Measurements from ENCODE around the gene TRAF3IP1. TPM values are rescaled to one million over a fixed set of nuclear protein-coding genes. Genes with fewer than 3 reads are reported as not detected.

Gene TRAF3IP1
- total and polyA plus RNA-seq, 2 donors (not counting 1 experiment from before 2014, with no cell fraction given) = 1.4 to 15.5 TPM

DNA sequence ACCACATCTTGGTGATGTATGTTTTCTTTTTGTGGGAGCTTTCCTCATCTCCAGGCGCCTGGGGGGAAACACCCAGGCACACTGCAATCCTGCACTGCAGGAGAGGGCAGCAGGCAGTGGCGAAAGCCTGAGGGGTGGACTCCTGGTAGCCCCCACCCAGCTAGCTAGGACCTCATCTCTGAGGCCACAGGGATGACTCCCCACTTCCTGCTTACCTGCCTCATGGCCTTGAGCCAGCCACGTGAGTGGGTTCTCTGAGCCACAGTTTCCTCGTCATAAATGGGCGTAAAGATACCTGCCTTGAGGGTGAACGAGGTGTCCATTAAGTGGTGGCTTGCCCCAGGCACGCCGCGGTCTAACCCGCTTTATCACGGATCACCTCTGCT is 19.1 kb downstream of the TRAF3IP1 start:
- H3K79me2 ChIP-seq (ENCODE audit: control insufficient read depth, insufficient read depth, low read length) = no peaks in the 10 kb centered on the region
- Mint-ChIP-seq H3K27ac (no peak overlapping the region), H3K27me3 (no peaks in the 10 kb centered on the region), H3K9me3 (ENCODE audit: insufficient read depth) (no peaks in the 10 kb centered on the region), H3K4me1 (peaks cover 2% of the 10 kb centered on the region), H3K4me3 (no peak overlapping the region)
- no peak for DNase-seq
- ATAC-seq (ENCODE audit: low read depth) = no peak
- no peaks in the 10 kb centered on the region for H3K4me1 ChIP-seq (ENCODE audit: control insufficient read depth in 2 of 2, insufficient read depth in 2 of 2, low read length in 2 of 2)
- intact Hi-C loops (cut with micrococcal nuclease) = no loop called here
- no peak overlapping the region for H2AFZ ChIP-seq (ENCODE audit: insufficient read depth, low read depth, low read length, poor library complexity, severe bottlenecking)
- H3K36me3 ChIP-seq (replicated peaks in 1 of 2; ENCODE audit: control extremely low read depth in 1 of 2, control insufficient read depth in 1 of 2, extremely low read depth in 1 of 2, insufficient read depth in 2 of 2, low read length in 1 of 2) = peaks cover 0 to 3% of the 10 kb centered on the region in 2 experiments
- WGBS (ENCODE audit: insufficient coverage) = 97% methylated on average over 11 of the region's 11 CpGs
- TF ChIP-seq, protein P1, sequence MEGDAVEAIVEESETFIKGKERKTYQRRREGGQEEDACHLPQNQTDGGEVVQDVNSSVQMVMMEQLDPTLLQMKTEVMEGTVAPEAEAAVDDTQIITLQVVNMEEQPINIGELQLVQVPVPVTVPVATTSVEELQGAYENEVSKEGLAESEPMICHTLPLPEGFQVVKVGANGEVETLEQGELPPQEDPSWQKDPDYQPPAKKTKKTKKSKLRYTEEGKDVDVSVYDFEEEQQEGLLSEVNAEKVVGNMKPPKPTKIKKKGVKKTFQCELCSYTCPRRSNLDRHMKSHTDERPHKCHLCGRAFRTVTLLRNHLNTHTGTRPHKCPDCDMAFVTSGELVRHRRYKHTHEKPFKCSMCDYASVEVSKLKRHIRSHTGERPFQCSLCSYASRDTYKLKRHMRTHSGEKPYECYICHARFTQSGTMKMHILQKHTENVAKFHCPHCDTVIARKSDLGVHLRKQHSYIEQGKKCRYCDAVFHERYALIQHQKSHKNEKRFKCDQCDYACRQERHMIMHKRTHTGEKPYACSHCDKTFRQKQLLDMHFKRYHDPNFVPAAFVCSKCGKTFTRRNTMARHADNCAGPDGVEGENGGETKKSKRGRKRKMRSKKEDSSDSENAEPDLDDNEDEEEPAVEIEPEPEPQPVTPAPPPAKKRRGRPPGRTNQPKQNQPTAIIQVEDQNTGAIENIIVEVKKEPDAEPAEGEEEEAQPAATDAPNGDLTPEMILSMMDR (IDR thresholded peaks at IDR 0.05) = no peak
- TF ChIP-seq EZH2 (IDR thresholded peaks at IDR 0.05; ENCODE audit: borderline replicate concordance, insufficient read depth, low read depth, low read length, poor library complexity, severe bottlenecking) = no peak
- H3K4me3 ChIP-seq (ENCODE audit: control extremely low read depth in 1 of 5, extremely low read depth in 1 of 5, insufficient read depth in 1 of 5, low read depth in 2 of 5, low read length in 4 of 5) = no peak overlapping the region
- H4K20me1 ChIP-seq (ENCODE audit: control insufficient read depth, insufficient read depth, low read length, poor library complexity, severe bottlenecking) = no peaks in the 10 kb centered on the region
- no peaks in the 10 kb centered on the region for H3K27me3 ChIP-seq (replicated peaks in 1 of 4; ENCODE audit: control extremely low read depth in 1 of 4, control insufficient read depth in 3 of 4, insufficient read depth in 4 of 4, low read length in 3 of 4)
- no peak overlapping the region for H3K9ac ChIP-seq (ENCODE audit: low read length)
- H3K4me2 ChIP-seq (replicated peaks; ENCODE audit: low read depth, low read length, poor library complexity, severe bottlenecking) = no peak overlapping the region
- ChIA-PET CTCF (no interaction called here), POLR2A (no interaction called here)
- no peaks in the 10 kb centered on the region for H3K9me3 ChIP-seq (ENCODE audit: control extremely low read depth in 1 of 3, control insufficient read depth in 2 of 3, insufficient read depth in 1 of 3, low read length in 2 of 3)
- H3K27ac ChIP-seq (ENCODE audit: low read length in 2 of 2) = no peak overlapping the region

DNA sequence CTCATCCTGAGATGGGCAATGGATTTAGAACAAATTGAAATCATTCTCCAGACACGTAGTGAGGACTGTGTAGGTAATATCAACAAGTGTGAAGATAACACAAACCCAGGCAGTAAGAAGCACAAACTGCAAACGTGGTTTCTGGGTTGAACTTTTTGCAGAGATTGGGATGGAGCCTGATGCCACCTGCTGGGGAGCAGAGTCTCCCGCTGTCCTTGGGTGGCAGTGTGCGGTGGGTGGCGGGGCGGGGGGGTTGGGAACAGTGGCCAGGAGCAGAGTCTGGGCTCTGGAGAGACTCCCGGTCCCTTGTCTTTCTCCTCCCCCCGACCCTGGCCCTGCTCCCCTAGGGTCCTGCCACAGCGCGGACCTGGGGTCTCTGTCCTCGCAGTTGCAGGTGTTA is 19.5 kb downstream of the TRAF3IP1 start:
- POLR2A ChIA-PET = no interaction called here
- CTCF ChIA-PET = no interaction called here
- Histone ChIP-seq H3K9me3 (ENCODE audit: control extremely low read depth in 1 of 3, control insufficient read depth in 2 of 3, insufficient read depth in 1 of 3, low read length in 2 of 3) (no peaks in the 10 kb centered on the region), H3K27me3 (replicated peaks in 1 of 4; ENCODE audit: control extremely low read depth in 1 of 4, control insufficient read depth in 3 of 4, insufficient read depth in 4 of 4, low read length in 3 of 4) (no peaks in the 10 kb centered on the region), H3K4me1 (ENCODE audit: control insufficient read depth in 2 of 2, insufficient read depth in 2 of 2, low read length in 2 of 2) (no peaks in the 10 kb centered on the region), H3K79me2 (ENCODE audit: control insufficient read depth, insufficient read depth, low read length) (no peaks in the 10 kb centered on the region), H4K20me1 (ENCODE audit: control insufficient read depth, insufficient read depth, low read length, poor library complexity, severe bottlenecking) (no peaks in the 10 kb centered on the region), H3K4me2 (replicated peaks; ENCODE audit: low read depth, low read length, poor library complexity, severe bottlenecking) (no peak overlapping the region), H2AFZ (ENCODE audit: insufficient read depth, low read depth, low read length, poor library complexity, severe bottlenecking) (no peak overlapping the region), H3K36me3 (replicated peaks in 1 of 2; ENCODE audit: control extremely low read depth in 1 of 2, control insufficient read depth in 1 of 2, extremely low read depth in 1 of 2, insufficient read depth in 2 of 2, low read length in 1 of 2) (peaks cover 0 to under 1% of the 10 kb centered on the region in 2 experiments), H3K27ac (ENCODE audit: low read length in 2 of 2) (no peak overlapping the region), H3K4me3 (ENCODE audit: control extremely low read depth in 1 of 5, extremely low read depth in 1 of 5, insufficient read depth in 1 of 5, low read depth in 2 of 5, low read length in 4 of 5) (no peak overlapping the region), H3K9ac (ENCODE audit: low read length) (no peak overlapping the region)
- WGBS (ENCODE audit: insufficient coverage) = 94% methylated on average over 11 of the region's 11 CpGs
- Mint-ChIP-seq H3K4me1 (peaks cover 2% of the 10 kb centered on the region), H3K27me3 (no peaks in the 10 kb centered on the region), H3K9me3 (ENCODE audit: insufficient read depth) (no peaks in the 10 kb centered on the region), H3K4me3 (no peak overlapping the region), H3K27ac (no peak overlapping the region)
- intact Hi-C loops (cut with micrococcal nuclease) = no loop called here
- TF ChIP-seq, protein P1 (IDR thresholded peaks at IDR 0.05) = no peak
- TF ChIP-seq EZH2 (IDR thresholded peaks at IDR 0.05; ENCODE audit: borderline replicate concordance, insufficient read depth, low read depth, low read length, poor library complexity, severe bottlenecking) = no peak
- DNase-seq (no peak), ATAC-seq (ENCODE audit: low read depth) (no peak)

All from B cell (primary cell).